C4-2B (cell line): ENCODE results near the gene SMAD2.

Experiments used
- H3K27ac ChIP-seq: fragments of 450-650 bp; 2 replicates; pipeline ENCODE4 v1.5.1; 2017
- CTCF ChIP-seq: fragments of 450-650 bp; conservative IDR thresholded peaks from 2 replicates; pipeline ENCODE4 v1.5.1; 2017; ENCODE audit warnings: mild to moderate bottlenecking
- ZFX ChIP-seq: fragments of 450-650 bp; IDR thresholded peaks from 2 replicates; pipeline ENCODE4 v1.6.1; 2017

Gene SMAD2

GRCh38 chr18:47908592-47908991 lies 21.9 kb downstream of the SMAD2 start:
- TF ChIP-seq ZFX (no peak), CTCF (no peak)
- no peak overlapping the region for H3K27ac ChIP-seq

DNA sequence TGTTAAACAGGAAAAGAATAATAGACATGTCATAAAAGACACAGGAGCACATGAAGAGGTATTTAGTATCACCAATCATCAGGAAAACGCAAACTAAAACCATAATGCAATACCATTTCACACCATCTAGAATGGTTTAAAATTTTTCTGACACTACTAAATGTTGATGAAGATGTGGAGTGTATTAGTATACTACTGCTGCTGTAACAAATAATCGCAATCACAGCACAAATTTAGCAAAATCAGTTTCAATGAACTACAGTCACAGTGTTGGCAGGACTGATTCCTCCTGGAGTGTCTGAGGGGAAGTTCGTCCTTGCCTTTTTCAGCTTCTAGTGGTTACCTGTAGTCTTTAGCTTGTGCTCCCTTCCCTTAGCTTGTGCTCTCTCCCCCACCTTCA lies 24.1 kb downstream of the SMAD2 start:
- H3K27ac ChIP-seq, result no peak overlapping the region

GRCh38 chr18:47903809-47904208 lies 26.6 kb downstream of the SMAD2 start:
- TF ChIP-seq ZFX, result no peak
- TF ChIP-seq CTCF, result no peak
- no peak overlapping the region for H3K27ac ChIP-seq

More for the DNA sequence above, 24.1 kb downstream of the SMAD2 start:
- TF ChIP-seq ZFX (no peak), CTCF (no peak)

DNA sequence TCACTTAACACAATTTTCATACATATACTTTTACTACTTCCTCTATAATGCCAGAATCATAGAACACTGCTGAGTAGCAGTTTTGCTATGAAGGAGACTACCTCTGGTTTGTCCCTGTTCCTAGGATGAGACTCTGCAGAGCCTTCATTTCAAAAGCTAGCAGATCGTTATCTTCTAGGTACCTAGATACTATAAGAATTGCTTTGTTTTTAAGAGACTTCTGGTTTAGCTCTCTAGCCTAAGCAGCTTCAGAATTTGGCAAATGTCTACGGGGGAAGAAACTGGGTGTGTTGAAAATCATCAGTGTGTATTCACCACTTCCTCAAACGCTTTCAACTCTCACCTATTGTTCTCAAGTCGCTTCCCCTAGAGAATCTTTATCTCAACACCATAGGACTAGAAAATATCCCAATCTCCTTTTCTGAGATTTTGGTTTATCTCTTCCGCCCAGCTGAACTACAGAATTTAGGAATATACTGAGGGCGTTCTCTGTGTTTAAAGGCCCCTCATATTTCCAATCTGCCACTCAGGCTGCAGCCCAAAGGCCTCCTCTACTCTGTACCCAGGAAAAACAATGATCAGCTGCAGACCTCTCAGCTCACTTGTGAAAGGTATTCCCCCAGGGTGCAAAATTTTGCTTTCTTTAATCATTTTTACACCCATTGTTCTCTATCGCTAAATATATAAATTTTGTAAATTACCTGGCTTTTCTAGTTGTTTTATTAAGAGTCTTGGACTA lies 28.7 kb downstream of the SMAD2 start:
- no peak overlapping the region for H3K27ac ChIP-seq

GRCh38 chr18:47899107-47899840 lies 31.2 kb downstream of the SMAD2 start:
- TF ChIP-seq CTCF (no peak), ZFX (no peak)
- no peak overlapping the region for H3K27ac ChIP-seq

More for the DNA sequence above, 28.7 kb downstream of the SMAD2 start:
- TF ChIP-seq CTCF (no peak), ZFX (no peak)

DNA sequence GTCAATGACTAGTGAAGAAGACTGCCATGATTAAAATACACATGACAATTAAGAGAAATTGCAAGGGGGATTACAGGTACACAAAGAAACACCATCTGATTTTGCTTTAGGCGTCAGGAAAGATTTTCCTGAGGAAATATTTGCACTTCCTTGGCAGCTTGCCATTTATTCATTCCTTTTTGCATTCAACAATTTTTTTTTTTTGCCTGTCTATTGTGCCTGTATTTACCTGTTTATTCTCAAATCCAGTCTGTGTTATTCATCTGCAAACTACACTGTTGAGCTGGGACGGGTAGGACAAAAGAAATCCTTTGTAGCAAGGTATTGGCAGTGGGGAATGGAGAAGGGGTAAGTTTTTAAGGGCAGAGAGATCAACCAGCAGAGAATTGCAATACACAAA lies 31.8 kb downstream of the SMAD2 start:
- H3K27ac ChIP-seq, result no peak overlapping the region

More for the DNA sequence above, 31.8 kb downstream of the SMAD2 start:
- TF ChIP-seq CTCF (no peak), ZFX (no peak)
